Panc1 (cell line): Measurements from ENCODE around the gene HPN.
"Not testable (repeated sequence)": the region's sequence is repeated elsewhere in the genome, so short reads cannot be mapped to it uniquely, and the experiment has no call there.

Source experiments
- CTCF ChIP-seq: fragments of 450-650 bp; IDR thresholded peaks from 2 replicates; pipeline ENCODE4 v1.5.1; 2017; ENCODE audit warnings: mild to moderate bottlenecking
- POLR2AphosphoS5 ChIP-seq: IDR thresholded peaks from 2 replicates; pipeline ENCODE4 v1.6.1; 2012; ENCODE audit warnings: mild to moderate bottlenecking, low read depth, low read length, moderate library complexity

DNA sequence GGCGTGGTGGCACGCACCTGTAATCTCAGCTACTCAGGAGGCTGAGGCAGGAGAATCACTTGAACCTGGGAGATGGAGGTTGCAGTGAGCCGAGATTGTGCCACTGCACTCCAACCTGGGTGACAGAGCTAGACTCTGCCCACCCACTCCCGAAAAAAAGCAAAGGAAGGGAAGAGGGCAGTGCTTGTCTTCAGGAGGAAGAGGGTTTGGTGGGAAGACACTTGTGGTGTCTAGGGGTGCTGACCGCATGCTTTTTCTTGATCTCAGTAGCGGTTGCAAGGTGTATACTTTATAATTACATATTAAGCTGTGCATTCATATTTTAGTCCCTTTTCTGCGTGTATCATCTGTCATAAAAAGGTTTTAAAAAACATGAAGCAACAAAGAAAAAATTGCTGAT, 48.9 kb upstream of the HPN start:
- TF ChIP-seq CTCF, POLR2AphosphoS5: not testable (repeated sequence)
